Measurements from ENCODE around the gene FAM76B. TPM values are rescaled to one million over a fixed set of nuclear protein-coding genes. Genes with fewer than 3 reads are reported as not detected.

The FAM76B gene
- total RNA-seq: 17.0 and 24.0 TPM in 2 replicates

GRCh38 chr11:95789506-95790122, at the start of gene FAM76B:
Gene FAM76B, minus strand, starts transcription at chr11:95789782. Its CDS starts 304 bp downstream, at chr11:95789478.
- H3K4me3 ChIP-seq (ENCODE audit: low read depth, low read length): peak within 1 kb of the TSS; percentile 71
- no peaks in the 10 kb centered on the region for H3K27me3 ChIP-seq (ENCODE audit: control insufficient read depth, insufficient read depth, low read length)
- H3K36me3 ChIP-seq (ENCODE audit: control insufficient read depth, insufficient read depth, low read length): no peaks in the 10 kb centered on the region
- DNase-seq (ENCODE audit: low read depth): peak; percentile 96
- no peak for TF ChIP-seq CTCF (IDR thresholded peaks at IDR 0.05; ENCODE audit: insufficient read depth, low read length, poor library complexity, severe bottlenecking)

GRCh38 chr11:95835768-95836488, 46.3 kb upstream of the FAM76B start:
- no peaks in the 10 kb centered on the region for H3K36me3 ChIP-seq (ENCODE audit: control insufficient read depth, insufficient read depth, low read length)
- H3K27me3 ChIP-seq (ENCODE audit: control insufficient read depth, insufficient read depth, low read length): no peaks in the 10 kb centered on the region
- no peak overlapping the region for H3K4me3 ChIP-seq (ENCODE audit: low read depth, low read length)
- TF ChIP-seq CTCF (IDR thresholded peaks at IDR 0.05; ENCODE audit: insufficient read depth, low read length, poor library complexity, severe bottlenecking): peak; percentile 88
- peak; percentile 61 for DNase-seq (ENCODE audit: low read depth)

DNA sequence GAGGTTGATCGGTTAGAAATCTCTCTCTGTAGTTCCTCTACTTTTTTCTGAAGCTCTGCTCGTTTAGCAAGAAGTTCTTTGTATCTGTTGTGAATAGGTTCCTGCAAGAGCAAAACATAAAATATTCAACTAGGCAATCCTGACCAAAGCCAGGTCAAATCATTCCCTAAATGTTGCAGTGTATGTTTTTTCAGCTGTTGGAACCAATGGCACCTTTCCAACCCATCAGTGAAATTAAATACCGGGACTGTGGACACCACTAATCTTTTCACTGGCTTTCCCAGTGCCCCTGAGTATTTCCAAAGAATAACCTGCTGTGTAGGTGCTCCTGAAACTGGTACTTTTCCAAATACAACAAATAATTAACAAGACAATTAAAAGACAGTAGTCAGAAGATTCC, 45.8 kb upstream of the FAM76B start:
- Histone ChIP-seq H3K4me3 (ENCODE audit: low read depth, low read length) (no peak overlapping the region), H3K27me3 (ENCODE audit: control insufficient read depth, insufficient read depth, low read length) (no peaks in the 10 kb centered on the region), H3K36me3 (ENCODE audit: control insufficient read depth, insufficient read depth, low read length) (no peaks in the 10 kb centered on the region)
- no peak for TF ChIP-seq CTCF (IDR thresholded peaks at IDR 0.05; ENCODE audit: insufficient read depth, low read length, poor library complexity, severe bottlenecking)
- no peak for DNase-seq (ENCODE audit: low read depth)

DNA sequence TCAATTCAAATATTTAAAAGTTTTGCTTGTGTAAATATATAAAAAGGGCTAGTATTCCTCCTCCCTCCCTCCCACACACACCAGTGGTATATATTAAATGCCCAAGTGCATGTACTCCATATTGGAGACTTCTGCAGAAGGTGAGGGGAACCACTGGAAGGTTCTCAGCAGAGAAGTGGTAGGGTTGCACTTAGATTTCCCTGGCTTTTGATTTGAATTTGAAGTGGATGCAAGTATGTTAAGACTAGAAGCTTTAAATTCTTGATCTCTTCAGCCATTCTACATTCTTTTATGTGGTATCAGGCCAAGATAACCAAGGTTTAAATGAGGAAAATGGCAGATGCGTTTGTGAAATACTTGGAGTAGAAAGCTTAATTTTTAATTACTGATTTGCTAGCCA, 43.8 kb upstream of the FAM76B start:
- H3K4me3 ChIP-seq (ENCODE audit: low read depth, low read length): no peak overlapping the region
- H3K36me3 ChIP-seq (ENCODE audit: control insufficient read depth, insufficient read depth, low read length): no peaks in the 10 kb centered on the region
- no peak for DNase-seq (ENCODE audit: low read depth)
- H3K27me3 ChIP-seq (ENCODE audit: control insufficient read depth, insufficient read depth, low read length): no peaks in the 10 kb centered on the region
- no peak for TF ChIP-seq CTCF (IDR thresholded peaks at IDR 0.05; ENCODE audit: insufficient read depth, low read length, poor library complexity, severe bottlenecking)

- TF ChIP-seq CTCF (IDR thresholded peaks at IDR 0.05; ENCODE audit: insufficient read depth, low read length, poor library complexity, severe bottlenecking): no peak
- Histone ChIP-seq H3K4me3 (ENCODE audit: low read depth, low read length) (no peak overlapping the region), H3K27me3 (ENCODE audit: control insufficient read depth, insufficient read depth, low read length) (no peaks in the 10 kb centered on the region), H3K36me3 (ENCODE audit: control insufficient read depth, insufficient read depth, low read length) (no peaks in the 10 kb centered on the region)
- DNase-seq (ENCODE audit: low read depth): no peak
These were observed 43.2 kb upstream of the FAM76B start for GRCh38 chr11:95832763-95833162.
